ENCODE measurements around the gene TSEN15. TPM values are rescaled to one million over a fixed set of nuclear protein-coding genes. Genes with fewer than 3 reads are reported as not detected.
A peak's percentile ranks its signal among the peaks of the same experiment; 100 is the strongest.
"Not testable (repeated sequence)": the region's sequence is repeated elsewhere in the genome, so short reads cannot be mapped to it uniquely, and the experiment has no call there.

Gene TSEN15
- total and polyA plus RNA-seq, 8 donors, result 33.8 to 50.1 (median 39.5) TPM

DNA sequence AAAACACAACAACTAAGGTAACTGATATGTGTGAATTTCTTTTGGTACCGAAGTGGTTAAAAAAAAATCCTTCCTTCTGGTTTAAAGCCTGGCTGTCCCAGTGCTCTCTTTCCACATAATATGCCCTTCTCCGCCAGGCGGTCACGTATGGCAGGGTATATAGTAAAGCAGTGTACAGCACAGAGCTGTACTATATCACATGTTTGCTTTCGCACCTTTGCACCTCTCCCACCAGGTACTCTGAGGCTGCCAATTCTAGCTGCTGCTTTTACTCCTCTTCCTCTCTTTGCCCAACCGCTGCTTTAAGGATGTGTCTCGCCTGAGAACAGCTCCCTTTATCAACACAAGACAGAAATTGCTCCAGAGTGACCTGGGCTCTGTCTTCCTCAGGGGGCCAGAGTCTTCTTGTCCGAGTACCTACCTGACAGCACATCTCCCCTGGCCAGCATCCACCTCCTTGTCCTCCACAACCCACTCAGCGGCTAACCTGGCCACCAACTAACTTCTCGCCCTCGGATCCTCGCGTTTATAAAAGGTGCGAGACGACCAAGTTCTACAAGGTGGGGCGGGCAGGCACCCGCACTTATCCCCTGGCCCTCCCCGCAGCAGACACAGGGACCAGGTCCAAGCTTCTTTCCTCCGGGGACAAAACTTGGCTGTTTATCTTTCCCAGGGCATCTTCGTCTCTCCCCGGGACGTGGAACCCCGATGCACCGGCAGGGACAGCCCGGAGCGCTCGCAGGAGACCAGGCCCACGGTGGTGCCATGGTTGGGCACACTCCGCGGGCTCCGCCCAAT, 15.6 kb upstream of the TSEN15 start:
- H3K9me3 ChIP-seq, result no peaks in the 10 kb centered on the region
- DNase-seq, result no peak
- peaks cover 13 to 44% of the 10 kb centered on the region in 2 donors for H3K27me3 ChIP-seq
- H3K27ac ChIP-seq, result no peak overlapping the region
- H3K4me3 ChIP-seq, result peak overlapping the region; percentile 30 to 53
- intact Hi-C loops (cut with DNase I), result no loop called here
- H3K4me1 ChIP-seq, result peaks cover 0 to 20% of the 10 kb centered on the region in 2 donors
- no peaks in the 10 kb centered on the region for H3K36me3 ChIP-seq
- TF ChIP-seq, protein P1, sequence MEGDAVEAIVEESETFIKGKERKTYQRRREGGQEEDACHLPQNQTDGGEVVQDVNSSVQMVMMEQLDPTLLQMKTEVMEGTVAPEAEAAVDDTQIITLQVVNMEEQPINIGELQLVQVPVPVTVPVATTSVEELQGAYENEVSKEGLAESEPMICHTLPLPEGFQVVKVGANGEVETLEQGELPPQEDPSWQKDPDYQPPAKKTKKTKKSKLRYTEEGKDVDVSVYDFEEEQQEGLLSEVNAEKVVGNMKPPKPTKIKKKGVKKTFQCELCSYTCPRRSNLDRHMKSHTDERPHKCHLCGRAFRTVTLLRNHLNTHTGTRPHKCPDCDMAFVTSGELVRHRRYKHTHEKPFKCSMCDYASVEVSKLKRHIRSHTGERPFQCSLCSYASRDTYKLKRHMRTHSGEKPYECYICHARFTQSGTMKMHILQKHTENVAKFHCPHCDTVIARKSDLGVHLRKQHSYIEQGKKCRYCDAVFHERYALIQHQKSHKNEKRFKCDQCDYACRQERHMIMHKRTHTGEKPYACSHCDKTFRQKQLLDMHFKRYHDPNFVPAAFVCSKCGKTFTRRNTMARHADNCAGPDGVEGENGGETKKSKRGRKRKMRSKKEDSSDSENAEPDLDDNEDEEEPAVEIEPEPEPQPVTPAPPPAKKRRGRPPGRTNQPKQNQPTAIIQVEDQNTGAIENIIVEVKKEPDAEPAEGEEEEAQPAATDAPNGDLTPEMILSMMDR (IDR thresholded peaks at IDR 0.05), result no peak
- no peak for ATAC-seq

GRCh38 chr1:184036517-184036949, 15.0 kb upstream of the TSEN15 start:
- Histone ChIP-seq H3K36me3 (no peaks in the 10 kb centered on the region), H3K4me1 (peaks cover 0 to 20% of the 10 kb centered on the region in 2 donors), H3K27me3 (peaks cover 13 to 44% of the 10 kb centered on the region in 2 donors), H3K27ac (no peak overlapping the region), H3K4me3 (peak overlapping the region; percentile 30 to 53), H3K9me3 (no peaks in the 10 kb centered on the region)
- peak; percentile 58 for ATAC-seq
- DNase-seq, result peak in 2 of 4 donors; percentile 23 to 76
- TF ChIP-seq, protein P1 (IDR thresholded peaks at IDR 0.05), result no peak
- intact Hi-C loops (cut with DNase I), result no loop called here

- H3K4me1 ChIP-seq, result peaks cover 0 to 20% of the 10 kb centered on the region in 2 donors
- H3K36me3 ChIP-seq, result no peaks in the 10 kb centered on the region
- TF ChIP-seq, protein P1 (IDR thresholded peaks at IDR 0.05), result no peak
- no peak overlapping the region for H3K4me3 ChIP-seq
- no peaks in the 10 kb centered on the region for H3K9me3 ChIP-seq
- H3K27me3 ChIP-seq, result peaks cover 13 to 44% of the 10 kb centered on the region in 2 donors
- H3K27ac ChIP-seq, result no peak overlapping the region
- no peak for ATAC-seq
- no peak for DNase-seq
- intact Hi-C loops (cut with DNase I), result no loop called here
Measured at GRCh38 chr1:184037849-184038591, 13.5 kb upstream of the TSEN15 start.

GRCh38 chr1:184039126-184039525, 12.4 kb upstream of the TSEN15 start:
- Histone ChIP-seq H3K9me3 (no peaks in the 10 kb centered on the region), H3K36me3 (no peaks in the 10 kb centered on the region), H3K4me1 (peaks cover 0 to 20% of the 10 kb centered on the region in 2 donors), H3K27me3 (peaks cover 13 to 44% of the 10 kb centered on the region in 2 donors), H3K4me3 (no peak overlapping the region), H3K27ac (no peak overlapping the region)
- intact Hi-C loops (cut with DNase I), result no loop called here
- no peak for ATAC-seq
- TF ChIP-seq, protein P1 (IDR thresholded peaks at IDR 0.05), result no peak
- no peak for DNase-seq

- DNase-seq (no peak), ATAC-seq (no peak)
- H3K4me3 ChIP-seq, result no peak overlapping the region
- no peaks in the 10 kb centered on the region for H3K9me3 ChIP-seq
- H3K27ac ChIP-seq, result no peak overlapping the region
- peaks cover 0 to 11% of the 10 kb centered on the region in 2 donors for H3K4me1 ChIP-seq
- intact Hi-C loops (cut with DNase I), result no loop called here
- H3K27me3 ChIP-seq, result peaks cover 6 to 27% of the 10 kb centered on the region in 2 donors
- no peaks in the 10 kb centered on the region for H3K36me3 ChIP-seq
- TF ChIP-seq, protein P1 (IDR thresholded peaks at IDR 0.05), result no peak
Measured at GRCh38 chr1:184041731-184042130, 9.8 kb upstream of the TSEN15 start.

- ATAC-seq; H3K27ac ChIP-seq; H3K36me3 ChIP-seq; intact Hi-C loops (cut with DNase I); H3K9me3 ChIP-seq; H3K4me3 ChIP-seq; H3K4me1 ChIP-seq; DNase-seq: not testable (repeated sequence)
- H3K27me3 ChIP-seq, result peaks cover 0 to 14% of the 10 kb centered on the region in 2 donors
Measured at GRCh38 chr1:184043315-184043714, 8.2 kb upstream of the TSEN15 start.

Measured in left lung (tissue), 10 donors.